RWPE1 (cell line): ENCODE measurements around the gene ZNF511.
"Not testable (repeated sequence)": the region's sequence is repeated elsewhere in the genome, so short reads cannot be mapped to it uniquely, and the experiment has no call there.

Source experiments
- CTCF ChIA-PET: fragments of 350-600 bp; sonication (Branson Sonifier 250); formaldehyde crosslinking; extraction: SDS; loops from one replicate; lab custom pipeline; 2021; lab: Yijun Ruan, JAX
- POLR2A ChIA-PET: fragments of 400-600 bp; formaldehyde crosslinking; extraction: SDS; loops from one replicate; lab custom pipeline; 2020; ENCODE audit warnings: antibody characterized with exemption; ENCODE audit not compliant: low non-redundant PET; lab: Yijun Ruan, JAX
- DNase-seq: peaks from one replicate; pipeline ENCODE4 v3.0.0; 2012; ENCODE audit warnings: low spot score
- H3K27ac ChIP-seq: fragments of 450-650 bp; 2 replicates; pipeline ENCODE4 v1.5.1; 2017
- CTCF ChIP-seq: fragments of 450-650 bp; conservative IDR thresholded peaks from 2 replicates; pipeline ENCODE4 v1.5.1; 2017; ENCODE audit warnings: low read depth, mild to moderate bottlenecking

Gene ZNF511

GRCh38 chr10:133263674-133264073, 45.0 kb upstream of the ZNF511 start:
- DNase-seq: no peak
- ChIA-PET POLR2A (interaction anchor here (0.6 to 0.7 kb wide), 2 partner anchors 90 to 158 kb away, joined by 3 read pairs; no protein-coding TSS in a partner anchor), CTCF (interaction anchor here (0.6 to 1.1 kb wide), 2 partner anchors 17 to 37 kb away, joined by 3 to 5 read pairs; no protein-coding TSS in a partner anchor)
- no peak for TF ChIP-seq CTCF
- peak overlapping the region; percentile 89 for H3K27ac ChIP-seq

- H3K27ac ChIP-seq: peak overlapping the region; percentile 89
- CTCF ChIA-PET: interaction anchor here (1.1 kb wide), 1 partner anchor 18 kb away, joined by 5 read pairs; no protein-coding TSS in a partner anchor
- TF ChIP-seq CTCF: no peak
- POLR2A ChIA-PET: interaction anchor here (0.7 kb wide), 1 partner anchor 157 kb away, joined by 3 read pairs; no protein-coding TSS in a partner anchor
- DNase-seq: no peak
Observed at GRCh38 chr10:133264461-133264860, 44.3 kb upstream of the ZNF511 start.

DNA sequence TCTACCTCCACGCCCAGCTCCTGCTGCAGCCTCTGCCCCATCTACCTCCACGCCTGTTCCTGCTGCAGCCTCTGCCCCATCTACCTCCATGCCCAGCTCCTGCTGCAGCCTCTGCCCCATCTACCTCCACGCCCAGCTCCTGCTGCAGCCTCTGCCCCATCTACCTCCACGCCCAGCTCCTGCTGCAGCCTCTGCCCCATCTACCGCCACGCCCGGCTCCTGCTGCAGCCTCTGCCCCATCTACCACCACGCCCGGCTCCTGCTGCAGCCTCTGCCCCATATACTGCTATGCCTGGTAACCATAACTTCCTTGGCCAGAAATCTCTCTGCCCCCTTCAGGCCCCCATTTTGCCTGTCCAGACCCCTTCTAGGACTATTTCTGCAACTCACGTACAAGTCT, 43.7 kb upstream of the ZNF511 start:
- POLR2A ChIA-PET: not testable (repeated sequence)

GRCh38 chr10:133266056-133266795, 42.5 kb upstream of the ZNF511 start:
- peak overlapping the region; percentile 49 for H3K27ac ChIP-seq
- no peak for DNase-seq
- TF ChIP-seq CTCF: no peak
- POLR2A ChIA-PET: no interaction called here
- CTCF ChIA-PET: interaction anchor here (0.6 kb wide), 1 partner anchor 20 kb away, joined by 8 read pairs; no protein-coding TSS in a partner anchor

More for the DNA sequence above, 43.7 kb upstream of the ZNF511 start:
- DNase-seq, H3K27ac ChIP-seq, CTCF ChIA-PET: not testable (repeated sequence)

DNA sequence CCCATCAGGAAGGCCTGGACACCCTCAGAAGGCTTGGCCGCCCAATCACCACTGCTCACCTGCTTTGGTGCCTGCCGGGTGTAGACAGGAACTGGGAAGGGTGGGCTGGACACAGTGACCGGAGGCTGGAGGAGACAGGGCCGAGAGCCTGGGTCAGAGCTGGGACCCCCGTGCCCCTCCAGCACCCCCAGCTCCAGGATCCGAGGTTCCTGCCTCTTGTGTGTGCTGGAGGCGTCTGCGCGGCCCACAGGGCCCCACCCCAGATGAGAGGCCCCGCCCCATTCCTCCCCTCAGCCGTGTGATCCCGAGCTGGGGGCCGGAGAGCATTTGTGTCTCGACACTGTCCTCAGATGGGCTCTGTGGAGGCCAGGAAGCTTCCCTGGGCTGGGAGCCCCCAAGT, 41.4 kb upstream of the ZNF511 start:
- ChIA-PET POLR2A (no interaction called here), CTCF (no interaction called here)
- no peak for DNase-seq
- TF ChIP-seq CTCF: no peak
- H3K27ac ChIP-seq: no peak overlapping the region

- TF ChIP-seq CTCF: no peak
- ChIA-PET CTCF (no interaction called here), POLR2A (no interaction called here)
- DNase-seq: no peak
- no peak overlapping the region for H3K27ac ChIP-seq
Observed at GRCh38 chr10:133267829-133268228, 40.9 kb upstream of the ZNF511 start.

DNA sequence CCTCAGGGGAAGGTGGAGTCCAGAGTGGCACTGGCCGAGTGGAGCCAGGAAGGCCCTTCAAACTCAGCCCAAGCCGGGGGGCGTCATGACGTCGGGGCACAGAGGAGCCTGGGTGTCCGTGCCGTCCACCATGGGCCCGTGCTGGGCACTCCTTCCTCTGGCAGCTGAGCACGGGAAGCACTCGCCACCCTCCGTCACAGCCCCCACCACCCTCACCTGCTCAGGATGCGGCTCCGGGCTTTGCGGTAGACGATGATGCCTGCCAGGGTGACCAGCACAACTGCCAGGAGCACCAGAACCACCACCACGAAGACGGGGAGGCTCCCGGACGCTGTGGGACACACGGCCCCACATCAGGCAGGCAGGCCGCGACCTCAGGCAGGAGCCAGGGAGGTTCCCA, 40.2 kb upstream of the ZNF511 start:
- POLR2A ChIA-PET: no interaction called here
- no peak overlapping the region for H3K27ac ChIP-seq
- CTCF ChIA-PET: no interaction called here
- no peak for TF ChIP-seq CTCF
- DNase-seq: no peak
